ENCODE measurements around the gene NDUFS8. TPM values are rescaled to one million over a fixed set of nuclear protein-coding genes. Genes with fewer than 3 reads are reported as not detected.

NDUFS8 gene
- total and polyA plus RNA-seq, 2 of the 13 experiments (the other 11 are each of a cell fraction or from before 2014, with no cell fraction given): 96.7 to 158 TPM

DNA sequence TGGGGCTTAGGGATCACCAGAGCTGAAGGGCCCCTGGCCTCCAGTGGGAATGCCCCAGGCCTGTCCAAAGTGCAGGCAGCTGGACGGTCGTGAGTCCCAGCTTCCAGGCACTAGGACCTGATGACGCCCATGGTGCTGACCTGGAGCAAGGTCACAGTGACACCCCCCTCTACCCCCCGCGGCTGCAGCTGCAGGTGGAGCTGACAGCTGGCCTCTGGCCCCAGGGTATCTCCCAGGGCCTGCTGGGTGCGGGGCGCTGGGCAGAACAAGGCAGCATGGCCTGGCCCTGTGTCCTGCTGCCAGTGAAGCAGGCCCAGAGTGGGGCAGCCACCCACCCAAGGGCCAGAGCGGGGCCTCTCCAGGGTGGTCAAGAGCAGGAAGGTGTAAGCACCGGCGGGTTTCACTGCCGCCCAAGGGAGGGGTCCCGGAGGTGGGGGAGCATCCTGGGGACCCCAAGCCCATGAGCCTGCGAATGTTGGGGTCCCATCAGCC is 7.8 kb downstream of the NDUFS8 start (continued):
- TF ChIP-seq, protein P1, sequence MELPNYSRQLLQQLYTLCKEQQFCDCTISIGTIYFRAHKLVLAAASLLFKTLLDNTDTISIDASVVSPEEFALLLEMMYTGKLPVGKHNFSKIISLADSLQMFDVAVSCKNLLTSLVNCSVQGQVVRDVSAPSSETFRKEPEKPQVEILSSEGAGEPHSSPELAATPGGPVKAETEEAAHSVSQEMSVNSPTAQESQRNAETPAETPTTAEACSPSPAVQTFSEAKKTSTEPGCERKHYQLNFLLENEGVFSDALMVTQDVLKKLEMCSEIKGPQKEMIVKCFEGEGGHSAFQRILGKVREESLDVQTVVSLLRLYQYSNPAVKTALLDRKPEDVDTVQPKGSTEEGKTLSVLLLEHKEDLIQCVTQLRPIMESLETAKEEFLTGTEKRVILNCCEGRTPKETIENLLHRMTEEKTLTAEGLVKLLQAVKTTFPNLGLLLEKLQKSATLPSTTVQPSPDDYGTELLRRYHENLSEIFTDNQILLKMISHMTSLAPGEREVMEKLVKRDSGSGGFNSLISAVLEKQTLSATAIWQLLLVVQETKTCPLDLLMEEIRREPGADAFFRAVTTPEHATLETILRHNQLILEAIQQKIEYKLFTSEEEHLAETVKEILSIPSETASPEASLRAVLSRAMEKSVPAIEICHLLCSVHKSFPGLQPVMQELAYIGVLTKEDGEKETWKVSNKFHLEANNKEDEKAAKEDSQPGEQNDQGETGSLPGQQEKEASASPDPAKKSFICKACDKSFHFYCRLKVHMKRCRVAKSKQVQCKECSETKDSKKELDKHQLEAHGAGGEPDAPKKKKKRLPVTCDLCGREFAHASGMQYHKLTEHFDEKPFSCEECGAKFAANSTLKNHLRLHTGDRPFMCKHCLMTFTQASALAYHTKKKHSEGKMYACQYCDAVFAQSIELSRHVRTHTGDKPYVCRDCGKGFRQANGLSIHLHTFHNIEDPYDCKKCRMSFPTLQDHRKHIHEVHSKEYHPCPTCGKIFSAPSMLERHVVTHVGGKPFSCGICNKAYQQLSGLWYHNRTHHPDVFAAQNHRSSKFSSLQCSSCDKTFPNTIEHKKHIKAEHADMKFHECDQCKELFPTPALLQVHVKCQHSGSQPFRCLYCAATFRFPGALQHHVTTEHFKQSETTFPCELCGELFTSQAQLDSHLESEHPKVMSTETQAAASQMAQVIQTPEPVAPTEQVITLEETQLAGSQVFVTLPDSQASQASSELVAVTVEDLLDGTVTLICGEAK (IDR thresholded peaks at IDR 0.05): no peak
- TF ChIP-seq, protein P1 (CRISPR knock-in tag; IDR thresholded peaks at IDR 0.05): 0 out of 2 replicates have a peak, but pooled peaks have one; percentile 17
- TF ChIP-seq FOXK1 (CRISPR knock-in tag; IDR thresholded peaks at IDR 0.05; ENCODE audit: borderline replicate concordance, low read depth) (0 out of 2 replicates have a peak, but pooled peaks have one; percentile 39), POLR2A (IDR thresholded peaks at IDR 0.05; ENCODE audit: insufficient read depth in 1 of 2, low read depth in 2 of 2, low read length in 2 of 2) (no peak; a peak in 2 of 4 replicates), RORA (CRISPR knock-in tag; IDR thresholded peaks at IDR 0.05) (no peak), SP4 (CRISPR knock-in tag; IDR thresholded peaks at IDR 0.05) (peak; percentile 73), ATF7-NPFF (CRISPR knock-in tag; IDR thresholded peaks at IDR 0.05; ENCODE audit: low read depth) (peak; percentile 36), SP5 (CRISPR knock-in tag; IDR thresholded peaks at IDR 0.05; ENCODE audit: borderline replicate concordance, low read depth) (peak; percentile 87; the same call in 1 of the 2 replicates), HNRNPH1 (optimal IDR thresholded peaks at IDR 0.05; ENCODE audit: low read depth, low read length) (no peak), SP2 (CRISPR knock-in tag; IDR thresholded peaks at IDR 0.05) (no peak; the same call in 1 of the 2 replicates), RXRB (CRISPR knock-in tag; IDR thresholded peaks at IDR 0.05; ENCODE audit: borderline replicate concordance) (peak; percentile 98), SRSF1 (optimal IDR thresholded peaks at IDR 0.05; ENCODE audit: low read depth, low read length) (peak; percentile 72), NFATC3 (CRISPR knock-in tag; IDR thresholded peaks at IDR 0.05) (no peak), TERF1 (CRISPR knock-in tag; IDR thresholded peaks at IDR 0.05) (no peak), ZBTB3 (CRISPR knock-in tag; IDR thresholded peaks at IDR 0.05; ENCODE audit: borderline replicate concordance, low read depth) (peak; percentile 85; the same call in 1 of the 2 replicates), ZNF121 (CRISPR knock-in tag; IDR thresholded peaks at IDR 0.05) (no peak; the same call in 1 of the 2 replicates)
- TF ChIP-seq, protein P2, sequence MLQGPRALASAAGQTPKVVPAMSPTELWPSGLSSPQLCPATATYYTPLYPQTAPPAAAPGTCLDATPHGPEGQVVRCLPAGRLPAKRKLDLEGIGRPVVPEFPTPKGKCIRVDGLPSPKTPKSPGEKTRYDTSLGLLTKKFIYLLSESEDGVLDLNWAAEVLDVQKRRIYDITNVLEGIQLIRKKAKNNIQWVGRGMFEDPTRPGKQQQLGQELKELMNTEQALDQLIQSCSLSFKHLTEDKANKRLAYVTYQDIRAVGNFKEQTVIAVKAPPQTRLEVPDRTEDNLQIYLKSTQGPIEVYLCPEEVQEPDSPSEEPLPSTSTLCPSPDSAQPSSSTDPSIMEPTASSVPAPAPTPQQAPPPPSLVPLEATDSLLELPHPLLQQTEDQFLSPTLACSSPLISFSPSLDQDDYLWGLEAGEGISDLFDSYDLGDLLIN (CRISPR knock-in tag; IDR thresholded peaks at IDR 0.05; ENCODE audit: borderline replicate concordance): no peak
- TF ChIP-seq, protein P3, sequence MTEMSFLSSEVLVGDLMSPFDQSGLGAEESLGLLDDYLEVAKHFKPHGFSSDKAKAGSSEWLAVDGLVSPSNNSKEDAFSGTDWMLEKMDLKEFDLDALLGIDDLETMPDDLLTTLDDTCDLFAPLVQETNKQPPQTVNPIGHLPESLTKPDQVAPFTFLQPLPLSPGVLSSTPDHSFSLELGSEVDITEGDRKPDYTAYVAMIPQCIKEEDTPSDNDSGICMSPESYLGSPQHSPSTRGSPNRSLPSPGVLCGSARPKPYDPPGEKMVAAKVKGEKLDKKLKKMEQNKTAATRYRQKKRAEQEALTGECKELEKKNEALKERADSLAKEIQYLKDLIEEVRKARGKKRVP (CRISPR knock-in tag; IDR thresholded peaks at IDR 0.05): peak in 1 of 2 experiments; percentile 42; a peak in 1 of 4 replicates
